K562 (cell line): ENCODE results near the gene CCP110. TPM values are rescaled to one million over a fixed set of nuclear protein-coding genes. Genes with fewer than 3 reads are reported as not detected.

Experiments
- ARNT ChIP-seq, 2 experiments: fragments of 450-650 bp; IDR thresholded peaks; 2 replicates each; pipeline ENCODE4 v1.6.1; 2016; ENCODE audit warnings: mild to moderate bottlenecking in 1 of 2
- BRF2 ChIP-seq: IDR thresholded peaks from 3 replicates; pipeline ENCODE4 v1.6.1; 2011; ENCODE audit warnings: borderline replicate concordance, mild to moderate bottlenecking; ENCODE audit not compliant: insufficient read length, insufficient read depth
- CC2D1A ChIP-seq: fragments of 450-650 bp; IDR thresholded peaks from 2 replicates; pipeline ENCODE4 v1.6.1; 2017; ENCODE audit warnings: mild to moderate bottlenecking
- CHCHD3 ChIP-seq: fragments of 250-450 bp; sonication (Bioruptor Pico); IDR thresholded peaks from 2 replicates; pipeline ENCODE4 v2.1.2; 2022; ENCODE audit warnings: mild to moderate bottlenecking
- CTBP1 ChIP-seq: fragments of 450-650 bp; IDR thresholded peaks from 2 replicates; pipeline ENCODE4 v1.6.1; 2016; ENCODE audit warnings: borderline replicate concordance
- DLX4 ChIP-seq: fragments of 250-450 bp; sonication (Bioruptor Pico); IDR thresholded peaks from 2 replicates; pipeline ENCODE4 v1.6.1; 2021; ENCODE audit warnings: mild to moderate bottlenecking
- E2F3 ChIP-seq: fragments of 250-450 bp; sonication (Bioruptor Pico); IDR thresholded peaks from 2 replicates; pipeline ENCODE4 v1.4.0; 2020; ENCODE audit warnings: mild to moderate bottlenecking
- HDAC8 ChIP-seq: fragments of 450-650 bp; IDR thresholded peaks from 2 replicates; pipeline ENCODE4 v1.6.1; 2016; ENCODE audit warnings: mild to moderate bottlenecking, missing genetic modification characterization, moderate library complexity, missing compliant biosample characterization
- HES1 ChIP-seq: fragments of 450-650 bp; IDR thresholded peaks from 2 replicates; pipeline ENCODE4 v1.6.1; 2016; ENCODE audit warnings: low read depth, mild to moderate bottlenecking, moderate library complexity
- HINFP ChIP-seq: fragments of 450-650 bp; conservative IDR thresholded peaks from 2 replicates; pipeline ENCODE4 v1.6.1; 2016; ENCODE audit warnings: missing genetic modification characterization, low read depth, mild to moderate bottlenecking, control low read depth, missing compliant biosample characterization
- HNRNPLL ChIP-seq: fragments of 200-400 bp; formaldehyde crosslinking; IDR thresholded peaks from 2 replicates; pipeline ENCODE4 v1.6.1; 2017; ENCODE audit warnings: low read length, low read depth, mild to moderate bottlenecking; ENCODE audit not compliant: poor library complexity, severe bottlenecking
- IFI16 ChIP-seq: fragments of 250-450 bp; sonication (Bioruptor Pico); IDR thresholded peaks from 2 replicates; pipeline ENCODE4 v2.1.2; 2022; ENCODE audit warnings: mild to moderate bottlenecking, inconsistent platforms
- ILK ChIP-seq: fragments of 450-650 bp; IDR thresholded peaks from 2 replicates; pipeline ENCODE4 v1.6.1; 2016; ENCODE audit warnings: missing genetic modification characterization, low read depth, mild to moderate bottlenecking, missing compliant biosample characterization, moderate library complexity, borderline replicate concordance
- KLF1 ChIP-seq: fragments of 450-650 bp; IDR thresholded peaks from 2 replicates; pipeline ENCODE4 v1.6.1; 2016; ENCODE audit warnings: missing genetic modification characterization, missing compliant biosample characterization
- NUFIP1 ChIP-seq: fragments of 450-650 bp; IDR thresholded peaks from 2 replicates; pipeline ENCODE4 v1.6.1; 2018; ENCODE audit not compliant: partially characterized antibody
- PRMT5 ChIP-seq: sonication (generic); formaldehyde crosslinking; IDR thresholded peaks from 2 replicates; pipeline ENCODE4 v1.5.0; 2020; ENCODE audit warnings: missing genetic modification reagents
- SMARCA4 ChIP-seq: fragments of 450-650 bp; IDR thresholded peaks from 2 replicates; pipeline ENCODE4 v1.6.1; 2016
- SMARCC2 ChIP-seq: fragments of 450-650 bp; IDR thresholded peaks from 2 replicates; pipeline ENCODE4 v1.6.1; 2017; ENCODE audit warnings: antibody characterized with exemption, moderate library complexity, mild to moderate bottlenecking, low read depth
- TEAD4 ChIP-seq, 2 experiments: sonication (generic) in 1 of 2; formaldehyde crosslinking in 1 of 2; IDR thresholded peaks; 2 replicates each; pipeline versions ENCODE4 v1.6.1 to v1.8.0; 2012 to 2022; ENCODE audit warnings: borderline replicate concordance in 1 of 2, inconsistent platforms in 1 of 2, low read length in 1 of 2, mild to moderate bottlenecking in 1 of 2, missing genetic modification reagents in 1 of 2
- TOE1 ChIP-seq, 2 experiments: fragments of 450-650 bp in 1 of 2; sonication (generic) in 1 of 2; formaldehyde crosslinking in 1 of 2; IDR thresholded peaks; 2 replicates each; pipeline versions ENCODE4 v1.7.1 to v1.8.0; 2016 to 2022; ENCODE audit warnings: borderline replicate concordance in 2 of 2, mild to moderate bottlenecking in 2 of 2, antibody characterized with exemption in 1 of 2, inconsistent platforms in 1 of 2, low read depth in 1 of 2, missing genetic modification reagents in 1 of 2, moderate library complexity in 1 of 2
- VEZF1 ChIP-seq: fragments of 200-800 bp; sonication (Bioruptor generic); IDR thresholded peaks from 2 replicates; pipeline ENCODE4 v1.6.1; 2017; ENCODE audit warnings: missing genetic modification characterization, missing compliant biosample characterization
- ZBED1 ChIP-seq: IDR thresholded peaks from 2 replicates; pipeline ENCODE4 v1.6.1; 2014
- ZNF134 ChIP-seq: fragments of 250-450 bp; sonication (Bioruptor Pico); conservative IDR thresholded peaks from 2 replicates; pipeline ENCODE4 v1.4.0; 2020
- ZNF561 ChIP-seq: fragments of 450-650 bp; formaldehyde crosslinking; conservative IDR thresholded peaks from 2 replicates; pipeline ENCODE4 v1.4.0; 2020; ENCODE audit warnings: mild to moderate bottlenecking, moderate library complexity
- polyA plus RNA-seq, 8 experiments: library from polyadenylated mRNA; depleted of rRNA in 4 of 8; stranded (reverse) in 5 of 8; unstranded in 3 of 8; fragments of >200 nt; fragmentation: Nextera tagmentation in 2 of 8; fragmentation: Illumina TruSeq in 1 of 8; extraction: Ambion mirVana in 2 of 8; extraction: Trizol in 1 of 8; gene quantifications; 2 replicates each; pipeline versions ENCODE4 v1.2.1 to v1.2.3, GENCODE V29; 2011 to 2014; ENCODE audit warnings: inconsistent platforms in 1 of 8, missing spikeins in 1 of 8
- total RNA-seq, 7 experiments: library from RNA; depleted of rRNA in 6 of 7; stranded (reverse); fragments of >200 nt in 6 of 7; fragmentation: Illumina TruSeq in 2 of 7; extraction: Trizol in 2 of 7; gene quantifications; 2 replicates each; pipeline versions ENCODE4 v1.2.1 to v1.2.3, GENCODE V29; 2011 to 2021; ENCODE audit warnings: low replicate concordance in 1 of 7

Gene CCP110
- total and polyA plus RNA-seq, 9 of the 15 experiments (the other 6 are each of a cell fraction or from before 2014, with no cell fraction given): 3.5 to 16.1 (median 12.1) TPM

GRCh38 chr16:19520861-19521331, 2.8 kb upstream of the CCP110 start (continued):
- TF ChIP-seq ZBED1 (0 out of 2 replicates have a peak, but pooled peaks have one; percentile 43), DLX4 (no peak), HDAC8 (tag) (no peak), NUFIP1 (no peak), CTBP1 (peak; percentile 62; the same call in 1 of the 2 replicates), VEZF1 (CRISPR knock-in tag) (peak; percentile 74), SMARCC2 (peak; percentile 84), ZNF561 (CRISPR knock-in tag) (no peak), SMARCA4 (peak; percentile 98), ILK (tag) (no peak), PRMT5 (CRISPR knock-in tag) (no peak), HNRNPLL (no peak), KLF1 (tag) (no peak), TOE1 (IDR thresholded peaks at IDR 0.05; ENCODE audit: borderline replicate concordance) (peak; percentile 55; the same call in 1 of the 2 replicates), TOE1 (CRISPR knock-in tag; IDR thresholded peaks at IDR 0.05; ENCODE audit: borderline replicate concordance, low read depth) (no peak), ARNT (IDR thresholded peaks at IDR 0.05) (peak; percentile 71 to 80; a peak in 2 of 4 replicates), BRF2 (no peak), HES1 (peak; percentile 99), TEAD4 (IDR thresholded peaks at IDR 0.05; ENCODE audit: low read length) (peak; percentile 96), TEAD4 (CRISPR knock-in tag; IDR thresholded peaks at IDR 0.05; ENCODE audit: borderline replicate concordance) (no peak), IFI16 (CRISPR knock-in tag) (no peak), ZNF134 (CRISPR knock-in tag) (no peak), CC2D1A (peak; percentile 83; the same call in 1 of the 2 replicates), HINFP (no peak), E2F3 (CRISPR knock-in tag) (no peak), CHCHD3 (CRISPR knock-in tag) (no peak)
